Measurements from ENCODE around the gene GPER1. TPM values are rescaled to one million over a fixed set of nuclear protein-coding genes. Genes with fewer than 3 reads are reported as not detected.
"Not testable (repeated sequence)": the region's sequence is repeated elsewhere in the genome, so short reads cannot be mapped to it uniquely, and the experiment has no call there.

Gene GPER1
- total RNA-seq (not detected), total RNA-seq (0 to 6.6 (median 0.06) reads per million in 172 experiments)
- polyA plus RNA-seq (2013, experiment 1 of 2), result 0.21 TPM
- 0.52 TPM for polyA plus RNA-seq (2013, experiment 2 of 2)

DNA sequence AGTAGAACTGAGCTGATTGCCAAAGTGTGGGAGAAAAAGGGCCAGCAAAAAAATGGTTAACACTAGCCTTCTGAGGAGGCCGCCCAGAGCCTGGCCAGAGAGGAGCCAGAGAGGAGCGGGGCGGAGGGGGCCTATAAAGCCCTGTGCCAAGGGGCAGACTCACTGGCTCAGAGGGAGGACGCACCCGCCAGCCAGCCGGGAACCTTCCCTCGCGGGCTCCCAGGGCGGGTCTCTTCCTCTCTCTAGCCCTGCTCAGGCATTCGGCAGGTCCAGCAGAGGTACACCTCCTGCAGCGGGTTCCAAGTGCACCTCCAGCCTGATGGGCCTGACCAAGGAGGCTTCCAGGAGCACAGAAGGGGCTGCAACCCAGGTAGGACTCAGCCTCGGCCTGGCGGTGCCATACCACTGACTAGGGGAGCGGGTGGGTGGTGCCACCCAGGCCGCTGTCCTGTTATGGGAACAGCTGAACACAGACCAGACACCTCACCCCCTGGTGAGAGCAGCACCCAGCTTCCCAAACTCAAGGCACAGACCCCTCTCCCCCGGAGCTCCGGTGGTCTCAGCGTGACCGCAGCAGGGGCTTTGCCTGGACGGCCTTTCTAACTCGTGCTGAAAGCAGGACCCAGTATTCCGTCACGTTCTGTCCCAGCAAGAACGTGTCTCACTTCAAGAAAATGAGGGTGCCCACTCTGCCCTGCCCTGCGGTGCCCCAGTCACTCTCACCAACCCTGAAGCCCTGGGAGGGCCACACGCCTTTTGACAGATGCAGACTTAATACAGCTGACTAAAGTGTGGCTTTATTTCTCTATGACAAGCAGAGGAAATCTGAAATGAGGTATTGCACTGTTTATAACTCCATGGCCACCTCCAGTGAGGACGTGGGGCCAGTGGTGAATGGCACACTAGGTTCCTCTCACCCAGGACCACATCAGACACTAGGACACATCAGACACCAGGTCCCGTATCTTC is at the start of gene GPER1:
TSS of gene GPER1 (plus strand) at position 162 of the 969 bp plus-strand sequence. CDS start 3,616 bp downstream, outside the sequence.
- Histone ChIP-seq H3K4me1 (ENCODE audit: insufficient read depth, low read length) (peaks cover 11% of the 10 kb centered on the region), H3K4me3 (ENCODE audit: low read length) (peak within 1 kb of the TSS; percentile 28), H3K36me3 (ENCODE audit: insufficient read depth, low read length) (no peaks in the 10 kb centered on the region), H3K27ac (ENCODE audit: low read depth in 1 of 2, low read length in 2 of 2) (no peak within 1 kb of the TSS), H3K9me3 (ENCODE audit: control insufficient read depth in 1 of 2, insufficient read depth in 1 of 2, low read length in 2 of 2) (no peaks in the 10 kb centered on the region), H3K27me3 (ENCODE audit: control insufficient read depth in 1 of 2, insufficient read depth in 2 of 2, low read length in 2 of 2) (no peaks in the 10 kb centered on the region)
- intact Hi-C loops (cut with DNase I, micrococcal nuclease), result loop anchor here (1.0 to 2.0 kb wide), 2 partner anchors 88 to 89 kb away; no protein-coding TSS in a partner anchor
- Mint-ChIP-seq H3K4me1 (ENCODE audit: low read depth) (peaks cover 8% of the 10 kb centered on the region), H3K27me3 (no peaks in the 10 kb centered on the region), H3K9me3 (no peaks in the 10 kb centered on the region), H3K27ac (no peak within 1 kb of the TSS), H3K4me3 (peak within 1 kb of the TSS; percentile 39), H3K36me3 (ENCODE audit: low read depth) (no peaks in the 10 kb centered on the region)
- ATAC-seq (ENCODE audit: poor library complexity) (no peak), DNase-seq (no peak)
- ChIA-PET POLR2A (no interaction called here), CTCF (no interaction called here)
- TF ChIP-seq, protein P1, sequence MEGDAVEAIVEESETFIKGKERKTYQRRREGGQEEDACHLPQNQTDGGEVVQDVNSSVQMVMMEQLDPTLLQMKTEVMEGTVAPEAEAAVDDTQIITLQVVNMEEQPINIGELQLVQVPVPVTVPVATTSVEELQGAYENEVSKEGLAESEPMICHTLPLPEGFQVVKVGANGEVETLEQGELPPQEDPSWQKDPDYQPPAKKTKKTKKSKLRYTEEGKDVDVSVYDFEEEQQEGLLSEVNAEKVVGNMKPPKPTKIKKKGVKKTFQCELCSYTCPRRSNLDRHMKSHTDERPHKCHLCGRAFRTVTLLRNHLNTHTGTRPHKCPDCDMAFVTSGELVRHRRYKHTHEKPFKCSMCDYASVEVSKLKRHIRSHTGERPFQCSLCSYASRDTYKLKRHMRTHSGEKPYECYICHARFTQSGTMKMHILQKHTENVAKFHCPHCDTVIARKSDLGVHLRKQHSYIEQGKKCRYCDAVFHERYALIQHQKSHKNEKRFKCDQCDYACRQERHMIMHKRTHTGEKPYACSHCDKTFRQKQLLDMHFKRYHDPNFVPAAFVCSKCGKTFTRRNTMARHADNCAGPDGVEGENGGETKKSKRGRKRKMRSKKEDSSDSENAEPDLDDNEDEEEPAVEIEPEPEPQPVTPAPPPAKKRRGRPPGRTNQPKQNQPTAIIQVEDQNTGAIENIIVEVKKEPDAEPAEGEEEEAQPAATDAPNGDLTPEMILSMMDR (IDR thresholded peaks at IDR 0.05), result no peak

DNA sequence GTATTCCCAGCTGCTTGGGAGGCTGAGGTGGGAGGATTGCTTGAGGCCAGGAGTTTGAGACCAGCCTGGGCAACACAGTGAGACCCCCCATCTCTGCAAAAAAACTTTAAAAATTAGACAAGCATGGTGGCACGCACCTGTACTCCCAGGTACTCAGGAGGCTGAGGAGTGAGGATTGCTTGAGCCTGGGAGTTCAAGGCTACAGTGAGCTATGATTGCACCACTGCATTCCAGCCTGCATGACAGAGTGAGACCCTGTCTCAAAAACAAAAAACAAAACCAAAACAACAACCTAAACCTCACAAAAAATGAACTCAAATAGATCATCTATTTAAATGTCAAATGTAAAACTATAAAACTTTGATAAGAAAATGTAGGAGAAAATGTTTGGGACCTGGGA is 47.7 kb upstream of the GPER1 start:
- H3K27me3 Mint-ChIP-seq; CTCF ChIA-PET; H3K9me3 Mint-ChIP-seq; H3K27me3 ChIP-seq (ENCODE audit: control insufficient read depth in 1 of 2, insufficient read depth in 2 of 2, low read length in 2 of 2); DNase-seq; H3K36me3 Mint-ChIP-seq (ENCODE audit: low read depth); H3K36me3 ChIP-seq (ENCODE audit: insufficient read depth, low read length); H3K27ac Mint-ChIP-seq; H3K27ac ChIP-seq (ENCODE audit: low read depth in 1 of 2, low read length in 2 of 2); H3K4me3 ChIP-seq (ENCODE audit: low read length); H3K9me3 ChIP-seq (ENCODE audit: control insufficient read depth in 1 of 2, insufficient read depth in 1 of 2, low read length in 2 of 2); H3K4me3 Mint-ChIP-seq; ATAC-seq (ENCODE audit: poor library complexity); POLR2A ChIA-PET: not testable (repeated sequence)
- H3K4me1 ChIP-seq (ENCODE audit: insufficient read depth, low read length), result peaks cover 25% of the 10 kb centered on the region
- intact Hi-C loops (cut with DNase I, micrococcal nuclease), result loop anchor here in 1 of 2 experiments (10.0 kb wide), 1 partner anchor 225 kb away; no protein-coding TSS in a partner anchor
- peaks cover 18% of the 10 kb centered on the region for H3K4me1 Mint-ChIP-seq (ENCODE audit: low read depth)

DNA sequence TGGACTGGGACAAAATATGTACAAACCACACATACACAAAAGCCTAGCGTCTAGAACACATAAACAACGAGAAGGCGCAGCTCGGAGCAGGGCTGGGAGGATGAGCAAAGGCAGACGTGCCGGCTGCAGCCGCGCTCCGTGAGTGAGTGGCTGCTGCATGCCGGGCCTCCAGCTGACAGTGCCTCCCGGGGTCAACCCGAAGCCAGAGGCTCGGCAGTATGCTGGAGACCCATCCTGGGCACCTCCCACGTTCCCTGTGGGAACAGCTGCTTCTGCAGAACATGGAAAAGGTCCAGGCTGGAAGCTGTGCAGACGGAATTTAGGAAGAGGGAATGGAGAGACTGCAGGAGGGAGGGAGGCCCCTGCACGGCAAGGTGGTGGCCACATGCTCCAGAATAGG is 47.1 kb upstream of the GPER1 start:
- intact Hi-C loops (cut with DNase I, micrococcal nuclease), result loop anchor here in 1 of 2 experiments (10.0 kb wide), 1 partner anchor 226 kb away; no protein-coding TSS in a partner anchor
- ChIA-PET POLR2A (interaction anchor here (0.6 kb wide), 1 partner anchor 25 kb away, joined by 3 read pairs; no protein-coding TSS in a partner anchor), CTCF (no interaction called here)
- H3K9me3 ChIP-seq (ENCODE audit: control insufficient read depth in 1 of 2, insufficient read depth in 1 of 2, low read length in 2 of 2), result no peaks in the 10 kb centered on the region
- Mint-ChIP-seq H3K27me3 (no peaks in the 10 kb centered on the region), H3K36me3 (ENCODE audit: low read depth) (peaks cover 9% of the 10 kb centered on the region), H3K4me3 (no peak overlapping the region), H3K4me1 (ENCODE audit: low read depth) (peaks cover 23% of the 10 kb centered on the region), H3K27ac (no peak overlapping the region), H3K9me3 (no peaks in the 10 kb centered on the region)
- H3K36me3 ChIP-seq (ENCODE audit: insufficient read depth, low read length), result no peaks in the 10 kb centered on the region
- TF ChIP-seq, protein P1 (IDR thresholded peaks at IDR 0.05), result no peak
- no peak overlapping the region for H3K4me3 ChIP-seq (ENCODE audit: low read length)
- peaks cover 31% of the 10 kb centered on the region for H3K4me1 ChIP-seq (ENCODE audit: insufficient read depth, low read length)
- H3K27me3 ChIP-seq (ENCODE audit: control insufficient read depth in 1 of 2, insufficient read depth in 2 of 2, low read length in 2 of 2), result no peaks in the 10 kb centered on the region
- DNase-seq, result no peak
- no peak overlapping the region for H3K27ac ChIP-seq (ENCODE audit: low read depth in 1 of 2, low read length in 2 of 2)
- no peak for ATAC-seq (ENCODE audit: poor library complexity)

Data from CD4-positive, alpha-beta T cell (primary cell).